ENCODE measurements around the gene DGKD. TPM values are rescaled to one million over a fixed set of nuclear protein-coding genes. Genes with fewer than 3 reads are reported as not detected.

DGKD gene
- total and polyA plus RNA-seq, 9 of the 15 experiments (the other 6 are each of a cell fraction or from before 2014, with no cell fraction given) = 0.52 to 29.5 (median 10.6) TPM

DNA sequence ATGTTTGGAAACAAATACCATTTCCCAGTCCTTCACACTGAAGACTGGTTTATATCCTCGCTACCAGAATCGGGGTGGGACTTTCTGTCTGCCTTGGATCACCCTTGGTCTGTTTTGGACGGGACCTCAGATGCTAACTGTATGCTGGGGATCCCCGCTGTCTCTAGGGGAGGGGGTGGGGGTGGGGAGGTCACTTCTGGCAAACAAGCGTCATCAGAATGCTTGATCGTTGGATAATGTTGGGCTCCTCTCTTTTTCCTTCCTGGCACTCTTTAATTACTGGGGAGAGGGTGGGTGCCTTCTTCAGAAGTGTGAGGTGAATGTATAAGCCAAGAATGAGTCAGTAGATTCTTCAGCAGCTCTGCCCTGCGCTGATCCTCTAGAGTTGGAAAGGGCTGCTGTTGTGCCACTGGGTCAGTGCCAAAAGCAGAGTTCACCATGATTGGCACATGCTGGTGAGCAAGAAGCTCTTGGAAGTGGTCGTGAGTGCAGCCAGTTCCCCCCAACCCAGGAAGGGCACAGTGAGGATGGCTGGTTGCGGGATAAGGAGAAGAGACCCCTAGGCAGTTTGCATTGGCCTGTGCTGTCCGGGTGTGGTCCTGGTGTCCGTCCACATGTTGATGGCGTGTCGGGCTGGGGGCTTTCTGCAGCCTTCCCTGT lies 32.2 kb downstream of the DGKD start (continued):
- no peak for TF ChIP-seq KAT8 (IDR thresholded peaks at IDR 0.05; ENCODE audit: low read depth)

DNA sequence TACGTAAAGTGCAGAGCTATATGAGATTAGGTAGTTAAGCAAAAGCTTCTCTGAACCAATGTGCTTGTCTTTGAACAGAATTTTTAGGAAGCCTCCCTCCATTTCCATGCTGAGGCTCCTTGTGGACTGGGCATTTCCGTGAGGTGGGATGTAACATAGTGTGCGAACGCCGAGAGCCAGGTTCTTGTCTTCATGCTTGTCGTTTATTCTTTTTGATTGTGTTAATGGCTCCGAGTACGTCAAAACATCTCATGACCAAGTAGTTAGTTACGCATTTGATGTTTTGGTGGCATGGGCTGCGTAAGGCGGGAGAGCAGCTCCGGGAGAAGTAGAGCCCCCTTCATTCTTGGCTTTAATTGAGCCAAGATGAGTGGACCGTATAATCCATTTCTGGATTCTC lies 32.9 kb downstream of the DGKD start:
- ATAC-seq (no peak), FAIRE-seq (no peak), DNase-seq (ENCODE audit: extremely low read depth in 1 of 4, low spot score in 3 of 4) (no peak)
- H2AFZ ChIP-seq (ENCODE audit: low read depth, low read length) = no peak overlapping the region
- H3K9ac ChIP-seq (ENCODE audit: insufficient read depth in 1 of 2, low read depth in 2 of 2, low read length in 2 of 2) = no peak overlapping the region
- CTCF ChIA-PET (ENCODE audit: low intra/inter-chr PET ratio) = no interaction called here
- POLR2A ChIA-PET = no interaction called here
- in situ Hi-C loops (cut with MboI) (no loop called here), intact Hi-C loops (cut with micrococcal nuclease) (no loop called here)
- WGBS (ENCODE audit: insufficient coverage, low coverage, missing lambda C conversion rate) = 96% methylated on average over 11 of the region's 13 CpGs
- TF ChIP-seq, protein P1, sequence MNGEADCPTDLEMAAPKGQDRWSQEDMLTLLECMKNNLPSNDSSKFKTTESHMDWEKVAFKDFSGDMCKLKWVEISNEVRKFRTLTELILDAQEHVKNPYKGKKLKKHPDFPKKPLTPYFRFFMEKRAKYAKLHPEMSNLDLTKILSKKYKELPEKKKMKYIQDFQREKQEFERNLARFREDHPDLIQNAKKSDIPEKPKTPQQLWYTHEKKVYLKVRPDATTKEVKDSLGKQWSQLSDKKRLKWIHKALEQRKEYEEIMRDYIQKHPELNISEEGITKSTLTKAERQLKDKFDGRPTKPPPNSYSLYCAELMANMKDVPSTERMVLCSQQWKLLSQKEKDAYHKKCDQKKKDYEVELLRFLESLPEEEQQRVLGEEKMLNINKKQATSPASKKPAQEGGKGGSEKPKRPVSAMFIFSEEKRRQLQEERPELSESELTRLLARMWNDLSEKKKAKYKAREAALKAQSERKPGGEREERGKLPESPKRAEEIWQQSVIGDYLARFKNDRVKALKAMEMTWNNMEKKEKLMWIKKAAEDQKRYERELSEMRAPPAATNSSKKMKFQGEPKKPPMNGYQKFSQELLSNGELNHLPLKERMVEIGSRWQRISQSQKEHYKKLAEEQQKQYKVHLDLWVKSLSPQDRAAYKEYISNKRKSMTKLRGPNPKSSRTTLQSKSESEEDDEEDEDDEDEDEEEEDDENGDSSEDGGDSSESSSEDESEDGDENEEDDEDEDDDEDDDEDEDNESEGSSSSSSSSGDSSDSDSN (IDR thresholded peaks at IDR 0.05; ENCODE audit: borderline replicate concordance in 1 of 2, low read depth in 2 of 2, low read length in 2 of 2) = no peak
- no peak for TF ChIP-seq ZNF586 (CRISPR knock-in tag; conservative IDR thresholded peaks at IDR 0.05)
- TF ChIP-seq, protein P2, sequence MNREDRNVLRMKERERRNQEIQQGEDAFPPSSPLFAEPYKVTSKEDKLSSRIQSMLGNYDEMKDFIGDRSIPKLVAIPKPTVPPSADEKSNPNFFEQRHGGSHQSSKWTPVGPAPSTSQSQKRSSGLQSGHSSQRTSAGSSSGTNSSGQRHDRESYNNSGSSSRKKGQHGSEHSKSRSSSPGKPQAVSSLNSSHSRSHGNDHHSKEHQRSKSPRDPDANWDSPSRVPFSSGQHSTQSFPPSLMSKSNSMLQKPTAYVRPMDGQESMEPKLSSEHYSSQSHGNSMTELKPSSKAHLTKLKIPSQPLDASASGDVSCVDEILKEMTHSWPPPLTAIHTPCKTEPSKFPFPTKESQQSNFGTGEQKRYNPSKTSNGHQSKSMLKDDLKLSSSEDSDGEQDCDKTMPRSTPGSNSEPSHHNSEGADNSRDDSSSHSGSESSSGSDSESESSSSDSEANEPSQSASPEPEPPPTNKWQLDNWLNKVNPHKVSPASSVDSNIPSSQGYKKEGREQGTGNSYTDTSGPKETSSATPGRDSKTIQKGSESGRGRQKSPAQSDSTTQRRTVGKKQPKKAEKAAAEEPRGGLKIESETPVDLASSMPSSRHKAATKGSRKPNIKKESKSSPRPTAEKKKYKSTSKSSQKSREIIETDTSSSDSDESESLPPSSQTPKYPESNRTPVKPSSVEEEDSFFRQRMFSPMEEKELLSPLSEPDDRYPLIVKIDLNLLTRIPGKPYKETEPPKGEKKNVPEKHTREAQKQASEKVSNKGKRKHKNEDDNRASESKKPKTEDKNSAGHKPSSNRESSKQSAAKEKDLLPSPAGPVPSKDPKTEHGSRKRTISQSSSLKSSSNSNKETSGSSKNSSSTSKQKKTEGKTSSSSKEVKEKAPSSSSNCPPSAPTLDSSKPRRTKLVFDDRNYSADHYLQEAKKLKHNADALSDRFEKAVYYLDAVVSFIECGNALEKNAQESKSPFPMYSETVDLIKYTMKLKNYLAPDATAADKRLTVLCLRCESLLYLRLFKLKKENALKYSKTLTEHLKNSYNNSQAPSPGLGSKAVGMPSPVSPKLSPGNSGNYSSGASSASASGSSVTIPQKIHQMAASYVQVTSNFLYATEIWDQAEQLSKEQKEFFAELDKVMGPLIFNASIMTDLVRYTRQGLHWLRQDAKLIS (CRISPR knock-in tag; IDR thresholded peaks at IDR 0.05) = no peak
- TF ChIP-seq MAFK (IDR thresholded peaks at IDR 0.05; ENCODE audit: low read length) = no peak
- TF ChIP-seq, protein P3, sequence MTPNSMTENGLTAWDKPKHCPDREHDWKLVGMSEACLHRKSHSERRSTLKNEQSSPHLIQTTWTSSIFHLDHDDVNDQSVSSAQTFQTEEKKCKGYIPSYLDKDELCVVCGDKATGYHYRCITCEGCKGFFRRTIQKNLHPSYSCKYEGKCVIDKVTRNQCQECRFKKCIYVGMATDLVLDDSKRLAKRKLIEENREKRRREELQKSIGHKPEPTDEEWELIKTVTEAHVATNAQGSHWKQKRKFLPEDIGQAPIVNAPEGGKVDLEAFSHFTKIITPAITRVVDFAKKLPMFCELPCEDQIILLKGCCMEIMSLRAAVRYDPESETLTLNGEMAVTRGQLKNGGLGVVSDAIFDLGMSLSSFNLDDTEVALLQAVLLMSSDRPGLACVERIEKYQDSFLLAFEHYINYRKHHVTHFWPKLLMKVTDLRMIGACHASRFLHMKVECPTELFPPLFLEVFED (CRISPR knock-in tag; conservative IDR thresholded peaks at IDR 0.05) = no peak
- TF ChIP-seq NUFIP1 (IDR thresholded peaks at IDR 0.05; ENCODE audit: partially characterized antibody) = no peak
- TF ChIP-seq, protein P4, sequence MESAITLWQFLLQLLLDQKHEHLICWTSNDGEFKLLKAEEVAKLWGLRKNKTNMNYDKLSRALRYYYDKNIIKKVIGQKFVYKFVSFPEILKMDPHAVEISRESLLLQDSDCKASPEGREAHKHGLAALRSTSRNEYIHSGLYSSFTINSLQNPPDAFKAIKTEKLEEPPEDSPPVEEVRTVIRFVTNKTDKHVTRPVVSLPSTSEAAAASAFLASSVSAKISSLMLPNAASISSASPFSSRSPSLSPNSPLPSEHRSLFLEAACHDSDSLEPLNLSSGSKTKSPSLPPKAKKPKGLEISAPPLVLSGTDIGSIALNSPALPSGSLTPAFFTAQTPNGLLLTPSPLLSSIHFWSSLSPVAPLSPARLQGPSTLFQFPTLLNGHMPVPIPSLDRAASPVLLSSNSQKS (CRISPR knock-in tag; IDR thresholded peaks at IDR 0.05) = no peak
- no peak for TF ChIP-seq TAL1 (IDR thresholded peaks at IDR 0.05)
- no peak for TF ChIP-seq CHCHD3 (CRISPR knock-in tag; IDR thresholded peaks at IDR 0.05)
- no peak for TF ChIP-seq FOXK2 (conservative IDR thresholded peaks at IDR 0.05 in 1 of 2, IDR thresholded peaks at IDR 0.05 in 1 of 2; ENCODE audit: low read depth in 2 of 2)
- H4K20me1 ChIP-seq (replicated peaks; ENCODE audit: control insufficient read depth, insufficient read depth, low read length) = no peaks in the 10 kb centered on the region
- peaks cover 3% of the 10 kb centered on the region for H3K9me1 ChIP-seq (ENCODE audit: control insufficient read depth, insufficient read depth, low read length)
- no peaks in the 10 kb centered on the region for H3K9me3 ChIP-seq (replicated peaks; ENCODE audit: control insufficient read depth, insufficient read depth, low read depth, low read length)
- H3K4me3 ChIP-seq = no peak overlapping the region
- peaks cover 0 to 10% of the 10 kb centered on the region in 2 experiments; a peak in 4 of 5 replicates for H3K4me1 ChIP-seq (replicated peaks in 1 of 2; ENCODE audit: control insufficient read depth in 2 of 2, insufficient read depth in 2 of 2, low read length in 2 of 2)
- H3K27ac ChIP-seq (ENCODE audit: extremely low read depth, low read depth, low read length) = no peak overlapping the region
- no peak overlapping the region for H3K4me2 ChIP-seq (ENCODE audit: insufficient read depth, low read length)
- peaks cover 13% of the 10 kb centered on the region; the same call in 1 of the 3 replicates for H3K36me3 ChIP-seq (ENCODE audit: control insufficient read depth, insufficient read depth, low read length)
- BruUV-seq (replicated peaks) = no TSS peak
- H3K27me3 ChIP-seq (ENCODE audit: control insufficient read depth in 2 of 2, insufficient read depth in 2 of 2, low read length in 2 of 2) = no peaks in the 10 kb centered on the region
- H3K79me2 ChIP-seq (ENCODE audit: control insufficient read depth, insufficient read depth, low read length) = peaks cover 28% of the 10 kb centered on the region
